ENCODE results near the gene TOM1.

- no peak for TF ChIP-seq REST (IDR thresholded peaks at IDR 0.05)
- no peak for TF ChIP-seq CTCF (IDR thresholded peaks at IDR 0.05; ENCODE audit: low read depth, low read length, missing input control)
- no peak for TF ChIP-seq SP1 (IDR thresholded peaks at IDR 0.05)
- no peak for TF ChIP-seq RAD21 (IDR thresholded peaks at IDR 0.05)
Measured at GRCh38 chr22:35384527-35384926, 84.8 kb downstream of the TOM1 start.

Measured in liver (tissue), 3 donors.